ENCODE results near the gene ZNF444.
"Not testable (repeated sequence)": the region's sequence is repeated elsewhere in the genome, so short reads cannot be mapped to it uniquely, and the experiment has no call there.

The ZNF444 gene

DNA sequence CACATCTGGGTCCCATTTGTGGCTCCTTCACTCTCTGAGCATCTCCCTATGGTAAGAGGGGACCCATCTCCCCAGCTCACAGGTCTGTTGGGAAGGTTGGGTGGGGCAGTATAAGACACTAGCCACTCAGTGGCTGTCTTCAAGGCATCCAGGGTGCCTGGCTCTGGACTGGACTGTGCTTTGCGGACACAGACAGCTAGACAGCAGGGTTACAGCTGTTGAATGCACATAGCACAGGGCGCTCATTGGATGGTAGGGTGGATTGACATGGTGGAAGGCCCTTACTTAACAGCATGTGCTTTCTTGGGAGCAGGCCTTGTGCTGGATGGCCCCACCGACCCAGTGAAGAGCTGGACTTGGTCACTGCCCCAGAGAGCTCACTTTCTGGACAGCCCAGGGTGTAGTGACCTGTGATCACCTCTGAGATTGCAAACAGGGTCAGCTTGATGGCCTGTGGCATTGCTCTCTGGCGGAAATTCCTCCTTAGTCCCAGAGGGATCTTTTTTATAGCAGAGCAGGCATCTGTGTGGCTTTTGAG, 1.9 kb downstream of the ZNF444 start:
- Histone ChIP-seq H3K4me3 (ENCODE audit: insufficient read length, low read depth) (peak overlapping the region; percentile 15), H3K4me1 (ENCODE audit: insufficient read depth, insufficient read length) (peaks cover 9% of the 10 kb centered on the region), H3K36me3 (ENCODE audit: insufficient read depth, insufficient read length, low read length) (peaks cover 46% of the 10 kb centered on the region), H3K27me3 (ENCODE audit: insufficient read depth, insufficient read length) (no peaks in the 10 kb centered on the region), H3K9me3 (ENCODE audit: insufficient read depth, low read length) (no peaks in the 10 kb centered on the region), H3K9ac (ENCODE audit: insufficient read length, low read depth) (peak overlapping the region; percentile 56)
- no peak for DNase-seq (ENCODE audit: low read depth, low spot score)
- no peak for TF ChIP-seq SUZ12 (IDR thresholded peaks at IDR 0.05; ENCODE audit: extremely low read depth, insufficient read depth, insufficient read length)
- no peak for TF ChIP-seq YY1 (IDR thresholded peaks at IDR 0.05; ENCODE audit: insufficient read depth, insufficient read length)
- no peak for TF ChIP-seq ZNF274 (IDR thresholded peaks at IDR 0.05; ENCODE audit: low read depth, low read length)

DNA sequence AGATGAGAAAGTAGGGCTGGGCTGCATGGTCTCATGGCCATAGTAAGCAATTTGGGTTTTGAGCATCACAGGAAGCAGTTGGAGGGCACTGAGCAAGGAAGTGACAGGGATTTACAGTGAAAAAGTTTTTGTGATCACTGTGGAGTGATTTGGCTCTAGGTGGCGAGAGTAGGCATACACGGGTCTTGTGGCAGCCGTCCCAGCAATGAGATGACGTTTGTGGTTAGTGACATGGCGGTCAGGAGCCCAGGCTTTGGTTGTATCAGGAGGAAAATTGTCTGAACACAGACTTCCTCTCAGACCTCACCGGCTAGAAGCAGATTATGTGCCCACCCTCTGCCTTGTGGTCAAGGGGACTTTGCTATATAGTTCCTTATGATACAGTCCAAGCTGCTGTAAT, 3.3 kb downstream of the ZNF444 start:
- Histone ChIP-seq H3K4me1 (ENCODE audit: insufficient read depth, insufficient read length) (peaks cover 9% of the 10 kb centered on the region), H3K9ac (ENCODE audit: insufficient read length, low read depth) (no peak overlapping the region), H3K9me3 (ENCODE audit: insufficient read depth, low read length) (no peaks in the 10 kb centered on the region), H3K36me3 (ENCODE audit: insufficient read depth, insufficient read length, low read length) (peaks cover 55% of the 10 kb centered on the region), H3K4me3 (ENCODE audit: insufficient read length, low read depth) (no peak overlapping the region), H3K27me3 (ENCODE audit: insufficient read depth, insufficient read length) (no peaks in the 10 kb centered on the region)
- no peak for DNase-seq (ENCODE audit: low read depth, low spot score)
- no peak for TF ChIP-seq YY1 (IDR thresholded peaks at IDR 0.05; ENCODE audit: insufficient read depth, insufficient read length)
- TF ChIP-seq SUZ12 (IDR thresholded peaks at IDR 0.05; ENCODE audit: extremely low read depth, insufficient read depth, insufficient read length): no peak
- no peak for TF ChIP-seq ZNF274 (IDR thresholded peaks at IDR 0.05; ENCODE audit: low read depth, low read length)

DNA sequence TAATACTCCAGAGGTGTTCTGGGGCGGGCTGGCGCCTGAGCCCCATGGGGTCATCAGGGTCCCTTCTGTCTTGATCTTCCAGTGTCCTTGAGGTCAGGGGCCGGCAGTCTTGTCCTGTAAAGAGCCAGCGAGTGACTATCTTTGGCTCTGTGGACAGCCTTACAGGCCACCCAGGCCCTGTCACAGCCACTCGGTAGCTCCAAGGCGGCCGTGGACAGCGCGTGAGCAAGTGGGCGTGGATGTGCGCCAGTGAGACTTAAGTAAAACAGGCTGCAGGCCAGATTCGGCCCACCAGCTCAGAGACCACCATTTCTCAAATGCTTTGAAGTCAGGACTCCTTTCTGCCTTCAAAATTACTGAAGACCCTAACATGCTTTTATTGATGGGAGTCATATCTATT, 3.7 kb downstream of the ZNF444 start:
- Histone ChIP-seq H3K9ac (ENCODE audit: insufficient read length, low read depth) (no peak overlapping the region), H3K9me3 (ENCODE audit: insufficient read depth, low read length) (no peaks in the 10 kb centered on the region), H3K36me3 (ENCODE audit: insufficient read depth, insufficient read length, low read length) (peaks cover 58% of the 10 kb centered on the region), H3K4me1 (ENCODE audit: insufficient read depth, insufficient read length) (peaks cover 9% of the 10 kb centered on the region), H3K27me3 (ENCODE audit: insufficient read depth, insufficient read length) (no peaks in the 10 kb centered on the region), H3K4me3 (ENCODE audit: insufficient read length, low read depth) (no peak overlapping the region)
- DNase-seq (ENCODE audit: low read depth, low spot score): no peak
- TF ChIP-seq ZNF274 (IDR thresholded peaks at IDR 0.05; ENCODE audit: low read depth, low read length) (no peak), YY1 (IDR thresholded peaks at IDR 0.05; ENCODE audit: insufficient read depth, insufficient read length) (no peak), SUZ12 (IDR thresholded peaks at IDR 0.05; ENCODE audit: extremely low read depth, insufficient read depth, insufficient read length) (no peak)

DNA sequence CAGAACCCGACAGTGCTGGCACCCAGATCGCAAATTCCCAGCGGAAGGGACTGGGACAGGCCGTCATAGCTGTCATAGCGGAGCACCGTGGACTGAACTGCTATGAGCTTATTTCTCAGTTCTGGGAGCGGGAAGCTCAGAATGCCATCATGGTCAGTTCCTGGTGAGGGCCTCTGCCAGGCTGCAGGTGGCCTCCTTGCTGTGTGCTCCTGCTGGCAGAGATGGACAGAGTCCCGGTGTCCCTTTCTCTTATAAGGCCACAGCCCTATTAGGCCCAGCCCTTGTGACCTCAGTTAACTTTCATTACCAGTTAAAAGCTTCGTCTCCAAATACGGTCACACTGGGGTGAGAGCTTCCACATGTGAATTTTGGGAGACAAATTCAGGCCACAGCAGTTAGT, 4.6 kb downstream of the ZNF444 start:
- H3K9me3 ChIP-seq (ENCODE audit: insufficient read depth, low read length): no peaks in the 10 kb centered on the region
- H3K36me3 ChIP-seq (ENCODE audit: insufficient read depth, insufficient read length, low read length): peaks cover 64% of the 10 kb centered on the region
- TF ChIP-seq ZNF274 (IDR thresholded peaks at IDR 0.05; ENCODE audit: low read depth, low read length): no peak
- H3K9ac ChIP-seq (ENCODE audit: insufficient read length, low read depth): no peak overlapping the region
- H3K27me3 ChIP-seq (ENCODE audit: insufficient read depth, insufficient read length): no peaks in the 10 kb centered on the region
- H3K4me1 ChIP-seq (ENCODE audit: insufficient read depth, insufficient read length): peaks cover 9% of the 10 kb centered on the region
- no peak overlapping the region for H3K4me3 ChIP-seq (ENCODE audit: insufficient read length, low read depth)
- DNase-seq (ENCODE audit: low read depth, low spot score): no peak

DNA sequence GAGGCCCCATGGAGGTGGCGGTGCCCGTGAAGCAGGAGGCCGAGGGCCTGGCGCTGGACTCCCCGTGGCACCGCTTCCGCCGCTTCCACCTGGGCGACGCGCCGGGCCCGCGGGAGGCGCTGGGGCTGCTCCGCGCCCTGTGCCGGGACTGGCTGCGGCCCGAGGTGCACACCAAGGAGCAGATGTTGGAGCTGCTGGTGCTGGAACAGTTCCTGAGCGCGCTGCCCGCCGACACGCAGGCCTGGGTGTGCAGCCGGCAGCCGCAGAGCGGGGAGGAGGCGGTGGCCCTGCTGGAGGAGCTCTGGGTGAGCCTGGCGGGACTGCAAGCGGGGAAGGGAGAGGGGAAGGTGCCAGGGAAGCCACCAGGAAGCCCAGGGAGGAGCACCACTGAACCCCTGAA, 5.8 kb downstream of the ZNF444 start:
- Histone ChIP-seq H3K36me3 (ENCODE audit: insufficient read depth, insufficient read length, low read length) (peaks cover 64% of the 10 kb centered on the region), H3K4me3 (ENCODE audit: insufficient read length, low read depth) (no peak overlapping the region)
- TF ChIP-seq ZNF274 (IDR thresholded peaks at IDR 0.05; ENCODE audit: low read depth, low read length) (no peak), YY1 (IDR thresholded peaks at IDR 0.05; ENCODE audit: insufficient read depth, insufficient read length) (no peak), SUZ12 (IDR thresholded peaks at IDR 0.05; ENCODE audit: extremely low read depth, insufficient read depth, insufficient read length) (no peak)

DNA sequence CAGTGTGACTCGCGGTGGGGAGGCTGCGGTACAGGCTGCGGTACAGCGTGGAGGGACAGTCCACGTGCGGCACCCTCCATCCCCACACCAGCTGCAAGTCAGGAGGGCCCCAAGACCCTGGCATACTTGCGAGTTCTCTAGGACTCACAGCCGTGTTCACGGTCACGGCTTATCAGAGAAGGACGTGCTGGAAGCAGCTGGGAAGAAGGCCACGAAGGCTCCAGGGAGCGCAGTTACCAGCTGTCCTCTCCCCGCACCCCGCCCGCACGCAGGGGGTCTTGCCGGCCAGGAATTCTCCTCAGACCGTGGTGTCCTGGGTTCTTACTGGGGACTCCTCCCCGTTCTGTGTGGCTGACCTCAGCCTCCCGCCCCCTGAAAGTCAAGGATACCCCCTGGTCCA, 6.2 kb downstream of the ZNF444 start:
- Histone ChIP-seq H3K9me3 (ENCODE audit: insufficient read depth, low read length) (no peaks in the 10 kb centered on the region), H3K27me3 (ENCODE audit: insufficient read depth, insufficient read length) (no peaks in the 10 kb centered on the region), H3K4me1 (ENCODE audit: insufficient read depth, insufficient read length) (peaks cover 6% of the 10 kb centered on the region), H3K9ac (ENCODE audit: insufficient read length, low read depth) (no peak overlapping the region), H3K36me3 (ENCODE audit: insufficient read depth, insufficient read length, low read length) (peaks cover 61% of the 10 kb centered on the region), H3K4me3 (ENCODE audit: insufficient read length, low read depth) (no peak overlapping the region)
- TF ChIP-seq YY1 (IDR thresholded peaks at IDR 0.05; ENCODE audit: insufficient read depth, insufficient read length) (no peak), SUZ12 (IDR thresholded peaks at IDR 0.05; ENCODE audit: extremely low read depth, insufficient read depth, insufficient read length) (no peak), ZNF274 (IDR thresholded peaks at IDR 0.05; ENCODE audit: low read depth, low read length) (no peak)
- no peak for DNase-seq (ENCODE audit: low read depth, low spot score)

More for the DNA sequence above, 5.8 kb downstream of the ZNF444 start:
- H3K4me1 ChIP-seq (ENCODE audit: insufficient read depth, insufficient read length): peaks cover 8% of the 10 kb centered on the region
- no peaks in the 10 kb centered on the region for H3K27me3 ChIP-seq (ENCODE audit: insufficient read depth, insufficient read length)
- no peak overlapping the region for H3K9ac ChIP-seq (ENCODE audit: insufficient read length, low read depth)
- no peaks in the 10 kb centered on the region for H3K9me3 ChIP-seq (ENCODE audit: insufficient read depth, low read length)
- DNase-seq (ENCODE audit: low read depth, low spot score): no peak

DNA sequence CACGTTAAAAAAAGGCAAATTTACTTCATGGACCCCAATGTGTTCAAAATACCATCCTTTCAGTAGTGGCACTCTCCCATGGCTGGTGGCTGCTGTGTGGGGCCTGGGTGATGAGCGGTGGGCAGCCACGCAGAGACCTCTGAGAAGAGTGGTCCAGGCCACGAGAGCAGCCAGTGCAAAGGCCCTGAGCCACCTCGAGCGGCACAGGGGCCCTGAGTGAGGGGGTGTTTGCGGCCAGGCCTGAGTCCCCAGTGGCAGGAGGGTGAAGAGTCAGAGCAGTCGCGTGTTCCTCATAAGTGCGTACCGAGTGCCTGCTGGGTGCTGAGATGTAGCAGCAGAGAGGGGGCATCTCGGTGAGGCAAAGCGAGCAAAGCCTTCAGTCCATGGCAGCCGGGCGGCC, 7.0 kb downstream of the ZNF444 start:
- Histone ChIP-seq H3K4me1 (ENCODE audit: insufficient read depth, insufficient read length) (peaks cover under 1% of the 10 kb centered on the region), H3K9ac (ENCODE audit: insufficient read length, low read depth) (no peak overlapping the region), H3K36me3 (ENCODE audit: insufficient read depth, insufficient read length, low read length) (peaks cover 53% of the 10 kb centered on the region), H3K27me3 (ENCODE audit: insufficient read depth, insufficient read length) (no peaks in the 10 kb centered on the region), H3K4me3 (ENCODE audit: insufficient read length, low read depth) (no peak overlapping the region), H3K9me3 (ENCODE audit: insufficient read depth, low read length) (no peaks in the 10 kb centered on the region)
- TF ChIP-seq YY1 (IDR thresholded peaks at IDR 0.05; ENCODE audit: insufficient read depth, insufficient read length): no peak
- TF ChIP-seq SUZ12 (IDR thresholded peaks at IDR 0.05; ENCODE audit: extremely low read depth, insufficient read depth, insufficient read length): no peak
- TF ChIP-seq ZNF274 (IDR thresholded peaks at IDR 0.05; ENCODE audit: low read depth, low read length): no peak
- DNase-seq (ENCODE audit: low read depth, low spot score): no peak

DNA sequence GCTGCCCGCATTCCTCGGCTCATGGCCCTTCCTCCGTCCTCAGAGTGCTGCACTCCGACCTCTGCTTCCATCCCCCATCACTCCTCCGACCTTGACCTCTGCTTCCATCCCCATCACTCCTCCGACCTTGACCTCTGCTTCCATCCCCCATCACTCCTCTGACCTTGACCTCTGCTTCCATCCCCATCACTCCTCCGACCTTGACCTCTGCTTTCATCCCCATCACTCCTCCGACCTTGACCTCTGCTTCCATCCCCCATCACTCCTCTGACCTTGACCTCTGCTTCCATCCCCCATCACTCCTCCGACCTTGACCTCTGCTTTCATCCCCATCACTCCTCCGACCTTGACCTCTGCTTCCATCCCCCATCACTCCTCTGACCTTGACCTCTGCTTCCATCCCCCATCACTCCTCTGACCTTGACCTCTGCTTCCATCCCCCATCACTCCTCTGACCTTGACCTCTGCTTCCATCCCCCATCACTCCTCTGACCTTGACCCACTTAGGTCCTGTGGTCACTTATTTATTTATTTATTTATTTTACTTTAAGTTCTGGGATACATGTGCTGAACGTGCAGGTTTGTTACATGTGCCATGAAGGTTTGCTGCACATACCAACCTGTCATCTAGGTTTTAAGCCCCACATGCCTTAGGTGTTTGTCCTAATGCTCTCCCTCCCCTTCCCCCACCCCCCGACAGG, 8.0 kb downstream of the ZNF444 start:
- H3K9ac ChIP-seq (ENCODE audit: insufficient read length, low read depth); DNase-seq (ENCODE audit: low read depth, low spot score); H3K4me3 ChIP-seq (ENCODE audit: insufficient read length, low read depth); H3K9me3 ChIP-seq (ENCODE audit: insufficient read depth, low read length); H3K27me3 ChIP-seq (ENCODE audit: insufficient read depth, insufficient read length); H3K4me1 ChIP-seq (ENCODE audit: insufficient read depth, insufficient read length): not testable (repeated sequence)
- H3K36me3 ChIP-seq (ENCODE audit: insufficient read depth, insufficient read length, low read length): peaks cover 45% of the 10 kb centered on the region
